ENCODE data around the gene WWP2.

The WWP2 gene

GRCh38 chr16:69893106-69893505 lies 131.0 kb downstream of the WWP2 start:
- DNase-seq = no peak

GRCh38 chr16:69894676-69895075 lies 132.5 kb downstream of the WWP2 start:
- peak; percentile 84 for DNase-seq

- DNase-seq = no peak
These were observed 141.8 kb downstream of the WWP2 start for GRCh38 chr16:69903865-69904415.

GRCh38 chr16:69904495-69905170 lies 142.5 kb downstream of the WWP2 start:
- no peak for DNase-seq

- no peak for DNase-seq
These were observed 143.0 kb downstream of the WWP2 start for GRCh38 chr16:69905171-69905555.

GRCh38 chr16:69906838-69907401 lies 144.8 kb downstream of the WWP2 start:
- DNase-seq = no peak

GRCh38 chr16:69909043-69909442 lies 146.9 kb downstream of the WWP2 start:
- no peak for DNase-seq

- no peak for DNase-seq
These were observed 147.6 kb downstream of the WWP2 start for GRCh38 chr16:69909760-69910159.

GRCh38 chr16:69910964-69911363 lies 148.8 kb downstream of the WWP2 start:
- no peak for DNase-seq

GRCh38 chr16:69916462-69916861 lies 154.3 kb downstream of the WWP2 start:
- no peak for DNase-seq

GRCh38 chr16:69917311-69917710 lies 155.2 kb downstream of the WWP2 start:
- peak; percentile 18 for DNase-seq

GRCh38 chr16:69917739-69918138 lies 155.6 kb downstream of the WWP2 start:
- no peak for DNase-seq

GRCh38 chr16:69918241-69918640 lies 156.1 kb downstream of the WWP2 start:
- no peak for DNase-seq

GRCh38 chr16:69921127-69921526 lies 159.0 kb downstream of the WWP2 start:
- peak; percentile 68 for DNase-seq

- no peak for DNase-seq
These were observed 160.1 kb downstream of the WWP2 start for GRCh38 chr16:69922200-69922599.

- DNase-seq = no peak
These were observed 162.1 kb downstream of the WWP2 start for GRCh38 chr16:69924041-69924775.

GRCh38 chr16:69924777-69925191 lies 162.7 kb downstream of the WWP2 start:
- DNase-seq = peak; percentile 92

- no peak for DNase-seq
These were observed 163.2 kb downstream of the WWP2 start for GRCh38 chr16:69925311-69925710.

- DNase-seq = no peak
These were observed 164.1 kb downstream of the WWP2 start for GRCh38 chr16:69926241-69926640.

GRCh38 chr16:69927056-69927757 lies 165.1 kb downstream of the WWP2 start:
- peak; percentile 87 for DNase-seq

GRCh38 chr16:69928856-69929400 lies 166.8 kb downstream of the WWP2 start:
- no peak for DNase-seq

GRCh38 chr16:69929480-69929879 lies 167.3 kb downstream of the WWP2 start:
- DNase-seq = no peak

All from femur (tissue), 1 donor.